Keratinocyte (primary cell): ENCODE data around the gene OBSCN.

Experiments used
- CTCF ChIP-seq, 3 experiments: IDR thresholded peaks in 1 of 3; conservative IDR thresholded peaks in 1 of 3; optimal IDR thresholded peaks in 1 of 3; 2 replicates in 2 of 3; 3 replicates in 1 of 3; pipeline versions ENCODE3 to v1.5.1; 2011; ENCODE audit warnings: low read length in 3 of 3, mild to moderate bottlenecking in 3 of 3, moderate library complexity in 2 of 3, control low read depth in 1 of 3, inconsistent platforms in 1 of 3; ENCODE audit not compliant: insufficient read depth in 2 of 3; ENCODE audit errors: extremely low read depth in 1 of 3
- EZH2 ChIP-seq: IDR thresholded peaks from one replicate; pipeline ENCODE4 v1.6.1; 2012; ENCODE audit warnings: inconsistent platforms, mild to moderate bottlenecking, low read length, moderate library complexity

- no peak for TF ChIP-seq CTCF (optimal IDR thresholded peaks at IDR 0.05 in 1 of 3, IDR thresholded peaks at IDR 0.05 in 1 of 3, conservative IDR thresholded peaks at IDR 0.05 in 1 of 3; ENCODE audit: extremely low read depth in 1 of 3, insufficient read depth in 2 of 3, low read length in 3 of 3)
- no peak for TF ChIP-seq EZH2
These were observed 27.1 kb downstream of the OBSCN start for GRCh38 chr1:228234921-228235320.
